AG08395 (cell line): Measurements from ENCODE around the gene RAD9A.

Source experiments
- DNase-seq: peaks from one replicate; pipeline ENCODE4 v3.0.0; 2012; ENCODE audit warnings: mixed read lengths, low spot score

The RAD9A gene

GRCh38 chr11:67391304-67392182 lies at the start of gene RAD9A:
TSS of gene RAD9A (plus strand) at chr11:67391986. CDS start at chr11:67392045, 59 bp downstream.
- peak; percentile 99 for DNase-seq

- no peak for DNase-seq
Observed at GRCh38 chr11:67344264-67344663, 47.5 kb upstream of the RAD9A start.

GRCh38 chr11:67345247-67345919 lies 46.4 kb upstream of the RAD9A start:
- no peak for DNase-seq

GRCh38 chr11:67345920-67346819 lies 45.6 kb upstream of the RAD9A start:
- DNase-seq = peak; percentile 34

GRCh38 chr11:67347964-67348749 lies 43.6 kb upstream of the RAD9A start:
- DNase-seq = no peak

GRCh38 chr11:67349036-67349435 lies 42.8 kb upstream of the RAD9A start:
- no peak for DNase-seq

GRCh38 chr11:67349457-67349856 lies 42.3 kb upstream of the RAD9A start:
- no peak for DNase-seq

- no peak for DNase-seq
Observed at GRCh38 chr11:67349928-67350465, 41.8 kb upstream of the RAD9A start.

GRCh38 chr11:67351275-67352005 lies 40.3 kb upstream of the RAD9A start:
- DNase-seq = peak; percentile 83

GRCh38 chr11:67352546-67353316 lies 39.1 kb upstream of the RAD9A start:
- no peak for DNase-seq

GRCh38 chr11:67353317-67354074 lies 38.3 kb upstream of the RAD9A start, which contains the start of gene POLD4:
TSS of gene POLD4 (minus strand) at chr11:67353546. CDS start at chr11:67353399, 147 bp downstream.
- peak; percentile 97 for DNase-seq

- peak; percentile 96 for DNase-seq
Observed at GRCh38 chr11:67354075-67355022, 37.4 kb upstream of the RAD9A start.

GRCh38 chr11:67355023-67355793 lies 36.6 kb upstream of the RAD9A start:
- DNase-seq = no peak

- DNase-seq = no peak
Observed at GRCh38 chr11:67355794-67356386, 35.9 kb upstream of the RAD9A start.

- no peak for DNase-seq
Observed at GRCh38 chr11:67356387-67356863, 35.4 kb upstream of the RAD9A start.

GRCh38 chr11:67356864-67357561 lies 34.8 kb upstream of the RAD9A start:
- peak; percentile 67 for DNase-seq
